Panc1 (cell line): ENCODE results near the gene CTDSP1. TPM values are rescaled to one million over a fixed set of nuclear protein-coding genes. Genes with fewer than 3 reads are reported as not detected.

ENCODE experiments used
- ATAC-seq: fragments of 200-7000 bp; cut with Tn5 transposase; 2 replicates; pipeline ENCODE4 v1.9.1; 2020; ENCODE audit warnings: mild to moderate bottlenecking, moderate library complexity
- BruUV-seq: library from RNA; stranded (reverse); fragments of 400-500 nt; replicated peaks from 2 replicates; lab custom pipeline; 2021; lab: Mats Ljungman, UMichigan
- CTCF ChIA-PET: fragments of 300-600 bp; sonication (Branson Sonifier 250); formaldehyde crosslinking; loops from one replicate; lab custom pipeline; 2022; ENCODE audit warnings: antibody characterized with exemption; lab: Charles Lee
- POLR2A ChIA-PET: fragments of 300-600 bp; sonication (Branson Sonifier 250); formaldehyde crosslinking; loops from one replicate; lab custom pipeline; 2022; ENCODE audit warnings: antibody characterized with exemption; lab: Charles Lee
- DNase-seq: peaks from one replicate; pipeline ENCODE4 v3.0.0-alpha.2; 2010; ENCODE audit warnings: low read depth, low spot score
- H3K27ac ChIP-seq: 2 replicates; pipeline ENCODE4 v1.5.1; 2011; ENCODE audit warnings: mild to moderate bottlenecking, low read length, inconsistent platforms
- H3K27me3 ChIP-seq: fragments of 200-500 bp; sonication (Bioruptor generic); 2 replicates; pipeline ENCODE4 v1.6.0; 2014; ENCODE audit warnings: low read length, inconsistent platforms; ENCODE audit not compliant: control insufficient read depth, insufficient read depth
- H3K36me3 ChIP-seq: fragments of 200-500 bp; sonication (Bioruptor generic); 2 replicates; pipeline ENCODE4 v1.5.1; 2014; ENCODE audit warnings: inconsistent platforms, mild to moderate bottlenecking, low read length, moderate library complexity; ENCODE audit not compliant: control insufficient read depth, insufficient read depth
- H3K4me1 ChIP-seq: 2 replicates; pipeline ENCODE4 v1.5.1; 2011; ENCODE audit warnings: inconsistent platforms, mild to moderate bottlenecking, low read length, moderate library complexity; ENCODE audit not compliant: control insufficient read depth, insufficient read depth
- H3K4me3 ChIP-seq, 2 experiments: 2 replicates each; pipeline ENCODE4 v1.5.1; 2011 to 2012; ENCODE audit warnings: low read depth in 2 of 2, low read length in 2 of 2, mild to moderate bottlenecking in 2 of 2, inconsistent platforms in 1 of 2, moderate library complexity in 1 of 2
- H3K9me3 ChIP-seq: fragments of 200-500 bp; sonication (Bioruptor generic); 2 replicates; pipeline ENCODE4 v1.5.1; 2014; ENCODE audit warnings: low read depth, mild to moderate bottlenecking, inconsistent platforms, low read length, moderate library complexity; ENCODE audit not compliant: control insufficient read depth, insufficient read depth
- POLR2AphosphoS5 ChIP-seq: IDR thresholded peaks from 2 replicates; pipeline ENCODE4 v1.6.1; 2012; ENCODE audit warnings: mild to moderate bottlenecking, low read depth, low read length, moderate library complexity
- SIN3A ChIP-seq: IDR thresholded peaks from 2 replicates; pipeline ENCODE4 v1.6.1; 2012; ENCODE audit warnings: low read depth, mild to moderate bottlenecking, low read length, moderate library complexity, borderline replicate concordance; ENCODE audit not compliant: insufficient read depth
- TCF7L2 ChIP-seq: IDR thresholded peaks from 2 replicates; pipeline ENCODE4 v1.6.1; 2011; ENCODE audit warnings: mild to moderate bottlenecking, low read depth, low read length, inconsistent platforms
- in situ Hi-C: cut with HindIII; loops from 2 replicates; pipeline ENCODE4 v1.10.0; 2016; ENCODE audit warnings: low sequenced_read_pairs, low pct_unique_long_range_greater_than_20kb
- intact Hi-C: fragments of 100-400 bp; cut with micrococcal nuclease; formaldehyde crosslinking; loops from one replicate; pipeline ENCODE4 v1.10.0; 2022; ENCODE audit not compliant: unreplicated experiment
- total RNA-seq: library from RNA; stranded (reverse); gene quantifications from one replicate; pipeline ENCODE4 v1.2.1, GENCODE V29; 2021; ENCODE audit not compliant: unreplicated experiment
- TF ChIP-seq, protein P1 (sequence below), 2 experiments: IDR thresholded peaks; 2 replicates each; pipeline ENCODE4 v1.6.1; 2011 to 2012; ENCODE audit warnings: low read depth in 2 of 2, control low read depth in 1 of 2, low read length in 1 of 2, mild to moderate bottlenecking in 1 of 2, moderate library complexity in 1 of 2; ENCODE audit not compliant: insufficient read depth in 1 of 2
- TF ChIP-seq, protein P2 (sequence below): fragments of 450-650 bp; IDR thresholded peaks from 2 replicates; pipeline ENCODE4 v1.5.1; 2017; ENCODE audit warnings: mild to moderate bottlenecking

Gene CTDSP1
- total RNA-seq, 1 experiment from 2014 or later, result 128 TPM

DNA sequence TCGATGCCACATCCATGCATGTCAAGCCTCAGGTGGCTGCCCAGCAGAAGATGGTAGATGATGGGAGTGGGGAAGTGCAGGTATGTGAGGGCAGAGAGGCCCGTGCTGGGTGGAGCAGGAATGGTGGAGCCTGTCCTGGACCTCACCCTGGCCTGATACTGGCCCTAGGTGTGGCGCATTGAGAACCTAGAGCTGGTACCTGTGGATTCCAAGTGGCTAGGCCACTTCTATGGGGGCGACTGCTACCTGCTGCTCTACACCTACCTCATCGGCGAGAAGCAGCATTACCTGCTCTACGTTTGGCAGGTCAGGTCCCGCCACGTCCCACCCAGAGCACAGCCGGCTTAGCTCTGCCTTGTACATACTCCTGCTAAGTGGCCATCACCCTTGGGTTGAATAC lies 32.2 kb downstream of the CTDSP1 start:
- TF ChIP-seq, protein P1, sequence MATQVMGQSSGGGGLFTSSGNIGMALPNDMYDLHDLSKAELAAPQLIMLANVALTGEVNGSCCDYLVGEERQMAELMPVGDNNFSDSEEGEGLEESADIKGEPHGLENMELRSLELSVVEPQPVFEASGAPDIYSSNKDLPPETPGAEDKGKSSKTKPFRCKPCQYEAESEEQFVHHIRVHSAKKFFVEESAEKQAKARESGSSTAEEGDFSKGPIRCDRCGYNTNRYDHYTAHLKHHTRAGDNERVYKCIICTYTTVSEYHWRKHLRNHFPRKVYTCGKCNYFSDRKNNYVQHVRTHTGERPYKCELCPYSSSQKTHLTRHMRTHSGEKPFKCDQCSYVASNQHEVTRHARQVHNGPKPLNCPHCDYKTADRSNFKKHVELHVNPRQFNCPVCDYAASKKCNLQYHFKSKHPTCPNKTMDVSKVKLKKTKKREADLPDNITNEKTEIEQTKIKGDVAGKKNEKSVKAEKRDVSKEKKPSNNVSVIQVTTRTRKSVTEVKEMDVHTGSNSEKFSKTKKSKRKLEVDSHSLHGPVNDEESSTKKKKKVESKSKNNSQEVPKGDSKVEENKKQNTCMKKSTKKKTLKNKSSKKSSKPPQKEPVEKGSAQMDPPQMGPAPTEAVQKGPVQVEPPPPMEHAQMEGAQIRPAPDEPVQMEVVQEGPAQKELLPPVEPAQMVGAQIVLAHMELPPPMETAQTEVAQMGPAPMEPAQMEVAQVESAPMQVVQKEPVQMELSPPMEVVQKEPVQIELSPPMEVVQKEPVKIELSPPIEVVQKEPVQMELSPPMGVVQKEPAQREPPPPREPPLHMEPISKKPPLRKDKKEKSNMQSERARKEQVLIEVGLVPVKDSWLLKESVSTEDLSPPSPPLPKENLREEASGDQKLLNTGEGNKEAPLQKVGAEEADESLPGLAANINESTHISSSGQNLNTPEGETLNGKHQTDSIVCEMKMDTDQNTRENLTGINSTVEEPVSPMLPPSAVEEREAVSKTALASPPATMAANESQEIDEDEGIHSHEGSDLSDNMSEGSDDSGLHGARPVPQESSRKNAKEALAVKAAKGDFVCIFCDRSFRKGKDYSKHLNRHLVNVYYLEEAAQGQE (IDR thresholded peaks at IDR 0.05; ENCODE audit: insufficient read depth in 1 of 2, low read depth in 2 of 2, low read length in 1 of 2), result no peak
- TF ChIP-seq, protein P2, sequence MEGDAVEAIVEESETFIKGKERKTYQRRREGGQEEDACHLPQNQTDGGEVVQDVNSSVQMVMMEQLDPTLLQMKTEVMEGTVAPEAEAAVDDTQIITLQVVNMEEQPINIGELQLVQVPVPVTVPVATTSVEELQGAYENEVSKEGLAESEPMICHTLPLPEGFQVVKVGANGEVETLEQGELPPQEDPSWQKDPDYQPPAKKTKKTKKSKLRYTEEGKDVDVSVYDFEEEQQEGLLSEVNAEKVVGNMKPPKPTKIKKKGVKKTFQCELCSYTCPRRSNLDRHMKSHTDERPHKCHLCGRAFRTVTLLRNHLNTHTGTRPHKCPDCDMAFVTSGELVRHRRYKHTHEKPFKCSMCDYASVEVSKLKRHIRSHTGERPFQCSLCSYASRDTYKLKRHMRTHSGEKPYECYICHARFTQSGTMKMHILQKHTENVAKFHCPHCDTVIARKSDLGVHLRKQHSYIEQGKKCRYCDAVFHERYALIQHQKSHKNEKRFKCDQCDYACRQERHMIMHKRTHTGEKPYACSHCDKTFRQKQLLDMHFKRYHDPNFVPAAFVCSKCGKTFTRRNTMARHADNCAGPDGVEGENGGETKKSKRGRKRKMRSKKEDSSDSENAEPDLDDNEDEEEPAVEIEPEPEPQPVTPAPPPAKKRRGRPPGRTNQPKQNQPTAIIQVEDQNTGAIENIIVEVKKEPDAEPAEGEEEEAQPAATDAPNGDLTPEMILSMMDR, result no peak
- TF ChIP-seq TCF7L2 (no peak), POLR2AphosphoS5 (no peak), SIN3A (no peak)
- H3K27ac ChIP-seq, result no peak overlapping the region
- H3K9me3 ChIP-seq, result no peaks in the 10 kb centered on the region
- H3K27me3 ChIP-seq, result no peaks in the 10 kb centered on the region
- POLR2A ChIA-PET, result interaction anchor here (0.6 kb wide), 1 partner anchor 85 kb away, joined by 4 read pairs; no protein-coding TSS in a partner anchor
- no peaks in the 10 kb centered on the region for H3K4me1 ChIP-seq
- no TSS peak for BruUV-seq
- H3K36me3 ChIP-seq, result no peaks in the 10 kb centered on the region
- intact Hi-C loops (no loop called here), in situ Hi-C loops (no loop called here)
- DNase-seq (no peak), ATAC-seq (no peak)
- H3K4me3 ChIP-seq, result no peak overlapping the region
- CTCF ChIA-PET, result interaction anchor here (0.6 kb wide), 1 partner anchor 32 kb away, joined by 6 read pairs; no protein-coding TSS in a partner anchor

DNA sequence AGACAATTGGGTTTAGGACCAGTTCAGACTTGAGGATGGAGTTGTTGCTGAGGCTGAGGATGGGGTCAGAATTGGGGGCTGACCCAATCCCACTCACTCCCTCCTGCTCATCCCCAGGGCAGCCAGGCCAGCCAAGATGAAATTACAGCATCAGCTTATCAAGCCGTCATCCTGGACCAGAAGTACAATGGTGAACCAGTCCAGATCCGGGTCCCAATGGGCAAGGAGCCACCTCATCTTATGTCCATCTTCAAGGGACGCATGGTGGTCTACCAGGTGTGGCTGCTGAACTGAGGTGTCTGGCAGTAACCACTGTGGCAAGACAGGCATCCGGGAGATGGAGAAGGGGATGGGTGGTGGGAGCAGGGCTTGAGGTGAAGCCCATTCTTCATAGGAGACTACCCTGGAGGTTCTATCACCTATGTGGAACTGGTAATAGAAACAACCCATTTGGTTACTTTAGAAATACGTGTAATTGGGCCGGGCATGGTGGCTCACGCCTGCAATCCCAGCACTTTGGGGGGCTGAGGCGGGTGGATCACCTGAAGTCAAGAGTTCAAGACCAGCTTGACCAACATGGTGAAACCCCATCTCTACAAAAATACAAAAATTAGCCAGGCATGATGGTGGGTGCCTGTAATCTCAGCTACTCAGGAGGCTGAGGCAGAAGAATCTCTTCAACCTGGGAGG lies 33.2 kb downstream of the CTDSP1 start:
- H3K27ac ChIP-seq, result no peak overlapping the region
- no peaks in the 10 kb centered on the region for H3K4me1 ChIP-seq
- no peaks in the 10 kb centered on the region for H3K9me3 ChIP-seq
- ATAC-seq (no peak), DNase-seq (no peak)
- TF ChIP-seq, protein P1 (IDR thresholded peaks at IDR 0.05; ENCODE audit: insufficient read depth in 1 of 2, low read depth in 2 of 2, low read length in 1 of 2), result no peak
- no peak for TF ChIP-seq SIN3A
- TF ChIP-seq, protein P2, result no peak
- no peak for TF ChIP-seq TCF7L2
- no peak for TF ChIP-seq POLR2AphosphoS5
- CTCF ChIA-PET, result interaction anchor here (0.6 kb wide), 1 partner anchor 139 kb away, joined by 8 read pairs; no protein-coding TSS in a partner anchor
- in situ Hi-C loops (no loop called here), intact Hi-C loops (no loop called here)
- H3K27me3 ChIP-seq, result no peaks in the 10 kb centered on the region
- H3K36me3 ChIP-seq, result no peaks in the 10 kb centered on the region
- BruUV-seq, result no TSS peak
- POLR2A ChIA-PET, result no interaction called here
- H3K4me3 ChIP-seq, result no peak overlapping the region
